IMR-90 (cell line): ENCODE measurements around the gene COLQ. TPM values are rescaled to one million over a fixed set of nuclear protein-coding genes. Genes with fewer than 3 reads are reported as not detected.

Experiments
- ATAC-seq: fragments of 200-7000 bp; cut with Tn5 transposase; 2 replicates; pipeline ENCODE4 v1.9.1; 2020; ENCODE audit warnings: low read depth, mild to moderate bottlenecking, moderate library complexity
- BruUV-seq: library from RNA; stranded (reverse); fragments of 400-500 nt; replicated peaks from 2 replicates; lab custom pipeline; 2021; lab: Mats Ljungman, UMichigan
- CTCF ChIA-PET: fragments of 300-600 bp; formaldehyde crosslinking; extraction: SDS; loops from one replicate; lab custom pipeline; 2021; ENCODE audit warnings: antibody characterized with exemption; lab: Yijun Ruan, JAX
- POLR2A ChIA-PET: fragments of 300-600 bp; sonication (Branson Sonifier 250); formaldehyde crosslinking; loops from one replicate; lab custom pipeline; 2022; ENCODE audit warnings: antibody characterized with exemption; ENCODE audit not compliant: unreplicated experiment; lab: Charles Lee
- DNase-seq: peaks from one replicate; pipeline ENCODE4 v3.0.0; 2013
- H2AFZ ChIP-seq: replicated peaks from 2 replicates; pipeline ENCODE3; 2013; ENCODE audit warnings: low read length, mild to moderate bottlenecking; ENCODE audit not compliant: poor library complexity
- H2AK5ac ChIP-seq: 2 replicates; pipeline ENCODE4 v1.6.1; 2013; ENCODE audit warnings: low read depth, low read length, inconsistent platforms
- H2AK9ac ChIP-seq: replicated peaks from 2 replicates; pipeline ENCODE3; 2013; ENCODE audit warnings: mild to moderate bottlenecking, low read depth, low read length, moderate library complexity; ENCODE audit not compliant: poor library complexity
- H2BK120ac ChIP-seq: 2 replicates; pipeline ENCODE4 v1.6.1; 2013; ENCODE audit warnings: low read depth, low read length, inconsistent platforms
- H2BK15ac ChIP-seq: 3 replicates; pipeline ENCODE4 v1.6.1; 2013; ENCODE audit warnings: low read depth, low read length, inconsistent platforms
- H2BK20ac ChIP-seq: 2 replicates; pipeline ENCODE4 v1.6.1; 2013; ENCODE audit warnings: low read depth, mild to moderate bottlenecking, inconsistent platforms, low read length, moderate library complexity
- H2BK5ac ChIP-seq: 2 replicates; pipeline ENCODE4 v1.6.1; 2013; ENCODE audit warnings: mild to moderate bottlenecking, low read depth, low read length, inconsistent platforms; ENCODE audit not compliant: poor library complexity, severe bottlenecking
- H3K14ac ChIP-seq: replicated peaks from 2 replicates; pipeline ENCODE4 v1.6.1; 2013; ENCODE audit warnings: low read depth, low read length, inconsistent platforms
- H3K18ac ChIP-seq: 2 replicates; pipeline ENCODE4 v1.6.1; 2013; ENCODE audit warnings: low read depth, low read length, control low read depth
- H3K23ac ChIP-seq: 2 replicates; pipeline ENCODE4 v1.6.1; 2013; ENCODE audit warnings: low read depth, low read length, inconsistent platforms
- H3K27ac ChIP-seq: 2 replicates; pipeline ENCODE4 v1.5.1; 2013; ENCODE audit warnings: mild to moderate bottlenecking, control low read depth, low read length; ENCODE audit not compliant: insufficient read depth
- H3K27me3 ChIP-seq: 2 replicates; pipeline ENCODE4 v1.6.1; 2013; ENCODE audit warnings: low read length; ENCODE audit not compliant: control insufficient read depth, insufficient read depth
- H3K36me3 ChIP-seq: 2 replicates; pipeline ENCODE4 v1.6.1; 2013; ENCODE audit warnings: low read length, mixed read lengths; ENCODE audit not compliant: control insufficient read depth, insufficient read depth
- H3K4ac ChIP-seq: 2 replicates; pipeline ENCODE4 v1.6.1; 2013; ENCODE audit warnings: low read depth, low read length, inconsistent platforms
- H3K4me1 ChIP-seq: 2 replicates; pipeline ENCODE4 v1.6.1; 2013; ENCODE audit warnings: low read length, mixed read lengths; ENCODE audit not compliant: control insufficient read depth, insufficient read depth
- H3K4me2 ChIP-seq: 2 replicates; pipeline ENCODE4 v1.6.1; 2013; ENCODE audit warnings: low read depth, mild to moderate bottlenecking, control low read depth, low read length, moderate library complexity
- H3K4me3 ChIP-seq: 2 replicates; pipeline ENCODE4 v1.5.1; 2013; ENCODE audit warnings: low read depth, mild to moderate bottlenecking, control low read depth, low read length, moderate library complexity; ENCODE audit not compliant: insufficient read depth
- H3K56ac ChIP-seq: 2 replicates; pipeline ENCODE4 v1.6.1; 2013; ENCODE audit warnings: low read length, inconsistent platforms; ENCODE audit not compliant: insufficient read depth; ENCODE audit errors: extremely low read depth
- H3K79me1 ChIP-seq, 2 experiments: 2 replicates each; pipeline ENCODE4 v1.6.1; 2013; ENCODE audit warnings: low read length in 2 of 2, inconsistent platforms in 1 of 2, low read depth in 1 of 2
- H3K9ac ChIP-seq: 2 replicates; pipeline ENCODE4 v1.6.1; 2013; ENCODE audit warnings: low read depth, low read length, control low read depth
- H3K9me1 ChIP-seq: 2 replicates; pipeline ENCODE4 v1.6.1; 2013; ENCODE audit warnings: low read length, inconsistent platforms; ENCODE audit not compliant: insufficient read depth
- H3K9me3 ChIP-seq: 2 replicates; pipeline ENCODE4 v1.6.1; 2013; ENCODE audit warnings: low read length; ENCODE audit not compliant: control insufficient read depth, insufficient read depth
- H4K20me1 ChIP-seq: 2 replicates; pipeline ENCODE4 v1.6.1; 2013; ENCODE audit warnings: low read length, inconsistent platforms; ENCODE audit not compliant: insufficient read depth
- H4K5ac ChIP-seq: 2 replicates; pipeline ENCODE4 v1.6.1; 2013; ENCODE audit warnings: mild to moderate bottlenecking, low read depth, low read length, control low read depth
- H4K8ac ChIP-seq, 2 experiments: 2 replicates each; pipeline ENCODE4 v1.6.1; 2013; ENCODE audit warnings: low read depth in 2 of 2, low read length in 2 of 2, control low read depth in 1 of 2, inconsistent platforms in 1 of 2
- H4K91ac ChIP-seq: 2 replicates; pipeline ENCODE4 v1.6.1; 2013; ENCODE audit warnings: low read depth, low read length, inconsistent platforms; ENCODE audit not compliant: insufficient read depth
- BHLHE40 ChIP-seq: fragments of 150-350 bp; IDR thresholded peaks from 2 replicates; pipeline ENCODE4 v1.6.1; 2016; ENCODE audit warnings: mild to moderate bottlenecking, low read depth, low read length
- CHD1 ChIP-seq: IDR thresholded peaks from 2 replicates; pipeline ENCODE4 v1.6.1; 2012; ENCODE audit warnings: low read depth, low read length, improper control_type of control experiment
- FOS ChIP-seq: fragments of 150-350 bp; IDR thresholded peaks from 2 replicates; pipeline ENCODE4 v1.6.1; 2016; ENCODE audit warnings: low read depth, low read length
- MAFK ChIP-seq: IDR thresholded peaks from 2 replicates; pipeline ENCODE4 v1.6.1; 2012; ENCODE audit warnings: low read depth, low read length, improper control_type of control experiment
- MAZ ChIP-seq: IDR thresholded peaks from 2 replicates; pipeline ENCODE4 v1.6.1; 2012; ENCODE audit warnings: low read depth, mild to moderate bottlenecking, low read length, improper control_type of control experiment, moderate library complexity, borderline replicate concordance
- MXI1 ChIP-seq: IDR thresholded peaks from 2 replicates; pipeline ENCODE4 v1.6.1; 2012; ENCODE audit warnings: low read depth, mild to moderate bottlenecking, low read length, moderate library complexity, borderline replicate concordance
- NFE2L2 ChIP-seq: fragments of 150-350 bp; IDR thresholded peaks from 2 replicates; pipeline ENCODE4 v1.6.1; 2016; ENCODE audit warnings: low read depth, mild to moderate bottlenecking, low read length
- POLR2A ChIP-seq: IDR thresholded peaks from 2 replicates; pipeline ENCODE4 v1.6.1; 2012; ENCODE audit warnings: mild to moderate bottlenecking, low read depth, low read length
- RAD21 ChIP-seq: IDR thresholded peaks from 2 replicates; pipeline ENCODE4 v1.6.1; 2012; ENCODE audit warnings: low read length, improper control_type of control experiment
- RCOR1 ChIP-seq: IDR thresholded peaks from 2 replicates; pipeline ENCODE4 v1.6.1; 2012; ENCODE audit warnings: mild to moderate bottlenecking, low read length, improper control_type of control experiment; ENCODE audit not compliant: insufficient replicate concordance
- RFX5 ChIP-seq: IDR thresholded peaks from 2 replicates; pipeline ENCODE4 v1.8.0; 2012; ENCODE audit warnings: low read depth, mild to moderate bottlenecking, low read length, moderate library complexity
- SMC3 ChIP-seq: fragments of 150-350 bp; IDR thresholded peaks from 2 replicates; pipeline ENCODE4 v1.6.1; 2016; ENCODE audit warnings: low read depth, mild to moderate bottlenecking, antibody characterized with exemption, low read length, moderate library complexity
- WGBS, 2 experiments: methylation state at CpG; one replicate each; pipeline versions ENCODE4 v1.1.5 to v1.1.7; 2013; ENCODE audit warnings: missing lambda C conversion rate in 2 of 2; ENCODE audit not compliant: insufficient read length in 1 of 2; ENCODE audit errors: extremely low coverage in 2 of 2; 5-methylcytosine and 5-hydroxymethylcytosine counted together
- dilution Hi-C: fragments of 300-500 bp; cut with HindIII; formaldehyde crosslinking; loops from one replicate; pipeline ENCODE4 v1.14.3; 2018; ENCODE audit warnings: low sequenced_read_pairs; ENCODE audit not compliant: unreplicated experiment
- in situ Hi-C: fragments of 300-500 bp; cut with MboI; formaldehyde crosslinking; loops from 3 replicates; pipeline ENCODE4 v1.14.3; 2019; ENCODE audit warnings: low sequenced_read_pairs, inconsistent platforms, mixed read lengths
- intact Hi-C: fragments of 100-400 bp; cut with micrococcal nuclease; formaldehyde crosslinking; loops from 2 replicates; pipeline ENCODE4 v1.10.0; 2022
- polyA plus RNA-seq, 3 experiments: library from polyadenylated mRNA; depleted of rRNA; stranded (reverse); fragments of >200 nt; gene quantifications; 2 replicates each; pipeline ENCODE4 v1.2.3, GENCODE V29; 2012; ENCODE audit warnings: low replicate concordance in 1 of 3
- total RNA-seq: library from RNA; depleted of rRNA; stranded (reverse); fragments of >200 nt; gene quantifications from 2 replicates; pipeline ENCODE4 v1.2.3, GENCODE V29; 2012
- TF ChIP-seq, protein P1 (sequence below): fragments of 150-350 bp; IDR thresholded peaks from 2 replicates; pipeline ENCODE4 v1.6.1; 2016; ENCODE audit warnings: low read depth, mild to moderate bottlenecking, low read length, moderate library complexity, borderline replicate concordance
- TF ChIP-seq, protein P2 (sequence below): fragments of 150-350 bp; IDR thresholded peaks from 2 replicates; pipeline ENCODE4 v1.6.1; 2017; ENCODE audit warnings: mild to moderate bottlenecking, antibody characterized with exemption, low read length, low read depth
- TF ChIP-seq, protein P3 (sequence below): conservative IDR thresholded peaks from 2 replicates; pipeline ENCODE4 v1.5.1; 2012; ENCODE audit warnings: mild to moderate bottlenecking, low read depth, low read length, improper control_type of control experiment

The COLQ gene
- total and polyA plus RNA-seq, 2 of the 4 experiments (the other 2 are of a cell fraction): 0.18 to 0.65 TPM

DNA sequence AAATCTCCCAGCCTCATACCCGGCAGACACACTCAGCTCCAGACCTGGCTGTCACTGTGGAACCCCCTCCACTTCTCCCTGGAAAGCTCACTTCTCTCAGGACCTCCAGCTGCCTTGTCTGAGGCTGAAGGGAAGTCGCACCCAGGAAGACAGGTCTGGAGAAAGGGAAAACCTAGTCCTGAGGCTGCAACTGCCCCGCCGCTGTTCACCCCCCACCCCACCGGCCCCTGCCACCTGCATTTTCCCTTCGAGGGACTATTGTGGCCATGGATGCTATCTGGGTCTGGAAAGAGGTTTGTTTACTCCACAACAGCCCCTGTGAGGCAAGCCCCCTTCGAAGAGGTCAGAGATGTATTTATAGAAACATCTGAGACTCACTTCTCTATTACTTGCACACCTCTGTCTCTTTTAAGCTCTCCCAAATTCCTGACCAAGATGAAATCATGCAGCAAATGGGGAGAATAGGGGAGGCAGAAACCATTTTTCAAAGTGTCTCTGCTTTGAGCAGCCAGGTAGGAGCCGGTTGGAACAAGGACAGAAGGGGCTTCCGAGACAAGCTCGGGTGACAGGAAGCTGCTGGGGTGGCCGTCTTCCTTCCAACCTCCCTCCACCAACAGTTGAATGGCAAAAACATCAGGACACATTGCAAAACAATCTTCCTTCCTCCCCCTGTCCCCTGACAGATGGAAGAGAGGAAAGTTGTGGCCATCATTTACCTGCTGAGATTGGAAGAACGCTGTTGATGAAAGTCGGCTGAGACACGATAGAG lies 518 bp downstream of the COLQ start:
- CTCF ChIA-PET: interaction anchor here (0.9 kb wide), 1 partner anchor 36 kb away, joined by 3 read pairs; no protein-coding TSS in a partner anchor
- H2BK20ac ChIP-seq: no peak overlapping the region
- BruUV-seq: no TSS peak
- TF ChIP-seq NFE2L2: no peak
- TF ChIP-seq, protein P1, sequence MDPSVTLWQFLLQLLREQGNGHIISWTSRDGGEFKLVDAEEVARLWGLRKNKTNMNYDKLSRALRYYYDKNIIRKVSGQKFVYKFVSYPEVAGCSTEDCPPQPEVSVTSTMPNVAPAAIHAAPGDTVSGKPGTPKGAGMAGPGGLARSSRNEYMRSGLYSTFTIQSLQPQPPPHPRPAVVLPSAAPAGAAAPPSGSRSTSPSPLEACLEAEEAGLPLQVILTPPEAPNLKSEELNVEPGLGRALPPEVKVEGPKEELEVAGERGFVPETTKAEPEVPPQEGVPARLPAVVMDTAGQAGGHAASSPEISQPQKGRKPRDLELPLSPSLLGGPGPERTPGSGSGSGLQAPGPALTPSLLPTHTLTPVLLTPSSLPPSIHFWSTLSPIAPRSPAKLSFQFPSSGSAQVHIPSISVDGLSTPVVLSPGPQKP: no peak
- TF ChIP-seq, protein P2, sequence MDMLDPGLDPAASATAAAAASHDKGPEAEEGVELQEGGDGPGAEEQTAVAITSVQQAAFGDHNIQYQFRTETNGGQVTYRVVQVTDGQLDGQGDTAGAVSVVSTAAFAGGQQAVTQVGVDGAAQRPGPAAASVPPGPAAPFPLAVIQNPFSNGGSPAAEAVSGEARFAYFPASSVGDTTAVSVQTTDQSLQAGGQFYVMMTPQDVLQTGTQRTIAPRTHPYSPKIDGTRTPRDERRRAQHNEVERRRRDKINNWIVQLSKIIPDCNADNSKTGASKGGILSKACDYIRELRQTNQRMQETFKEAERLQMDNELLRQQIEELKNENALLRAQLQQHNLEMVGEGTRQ: no peak
- no peak for TF ChIP-seq MAFK
- TF ChIP-seq MXI1: no peak
- TF ChIP-seq FOS: no peak
- no peak for TF ChIP-seq RCOR1
- TF ChIP-seq MAZ: no peak
- TF ChIP-seq RAD21: no peak
- TF ChIP-seq CHD1: no peak
- TF ChIP-seq RFX5: no peak
- TF ChIP-seq POLR2A: no peak
- TF ChIP-seq SMC3: no peak
- TF ChIP-seq BHLHE40: no peak
- TF ChIP-seq, protein P3, sequence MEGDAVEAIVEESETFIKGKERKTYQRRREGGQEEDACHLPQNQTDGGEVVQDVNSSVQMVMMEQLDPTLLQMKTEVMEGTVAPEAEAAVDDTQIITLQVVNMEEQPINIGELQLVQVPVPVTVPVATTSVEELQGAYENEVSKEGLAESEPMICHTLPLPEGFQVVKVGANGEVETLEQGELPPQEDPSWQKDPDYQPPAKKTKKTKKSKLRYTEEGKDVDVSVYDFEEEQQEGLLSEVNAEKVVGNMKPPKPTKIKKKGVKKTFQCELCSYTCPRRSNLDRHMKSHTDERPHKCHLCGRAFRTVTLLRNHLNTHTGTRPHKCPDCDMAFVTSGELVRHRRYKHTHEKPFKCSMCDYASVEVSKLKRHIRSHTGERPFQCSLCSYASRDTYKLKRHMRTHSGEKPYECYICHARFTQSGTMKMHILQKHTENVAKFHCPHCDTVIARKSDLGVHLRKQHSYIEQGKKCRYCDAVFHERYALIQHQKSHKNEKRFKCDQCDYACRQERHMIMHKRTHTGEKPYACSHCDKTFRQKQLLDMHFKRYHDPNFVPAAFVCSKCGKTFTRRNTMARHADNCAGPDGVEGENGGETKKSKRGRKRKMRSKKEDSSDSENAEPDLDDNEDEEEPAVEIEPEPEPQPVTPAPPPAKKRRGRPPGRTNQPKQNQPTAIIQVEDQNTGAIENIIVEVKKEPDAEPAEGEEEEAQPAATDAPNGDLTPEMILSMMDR: no peak

More for the DNA sequence above, 518 bp downstream of the COLQ start:
- Histone ChIP-seq H4K8ac (no peak overlapping the region), H4K91ac (no peak overlapping the region), H3K4me1 (0 out of 2 replicates have a peak, but pooled peaks cover 4% of the 10 kb centered on the region), H2AFZ (peak overlapping the region; percentile 18), H3K79me1 (no peaks in the 10 kb centered on the region), H2AK5ac (no peak overlapping the region), H3K9me1 (no peaks in the 10 kb centered on the region), H2BK15ac (no peak overlapping the region), H4K20me1 (no peaks in the 10 kb centered on the region), H3K27me3 (peaks cover 6% of the 10 kb centered on the region), H3K18ac (no peak overlapping the region), H3K4ac (no peak overlapping the region), H3K56ac (no peak overlapping the region), H2BK120ac (no peak overlapping the region), H3K14ac (no peak overlapping the region), H2AK9ac (no peak overlapping the region), H3K23ac (no peak overlapping the region), H4K5ac (no peak overlapping the region), H3K9ac (no peak overlapping the region), H3K4me3 (no peak overlapping the region), H2BK5ac (no peak overlapping the region), H3K9me3 (no peaks in the 10 kb centered on the region), H3K4me2 (no peak overlapping the region; the same call in 1 of the 2 replicates), H3K27ac (no peak overlapping the region), H3K36me3 (no peaks in the 10 kb centered on the region)
- POLR2A ChIA-PET: no interaction called here
- no CpG with 5 or more reads among the region's 14 CpGs for WGBS, 2 experiments
- in situ Hi-C loops (no loop called here), dilution Hi-C loops (no loop called here), intact Hi-C loops (no loop called here)
- DNase-seq: no peak
- ATAC-seq: no peak
